Activated T-cell treated with anti-CD3 and anti-CD28 coated beads, Interleukin-2, amount 50 U/mL, for 4 hours (primary cell): ENCODE measurements around the gene FHOD3. TPM values are rescaled to one million over a fixed set of nuclear protein-coding genes. Genes with fewer than 3 reads are reported as not detected.
"Not testable (repeated sequence)": the region's sequence is repeated elsewhere in the genome, so short reads cannot be mapped to it uniquely, and the experiment has no call there.

ENCODE experiments used
- ATAC-seq, 2 donors: fragments of 200-7000 bp; cut with Tn5 transposase; one replicate each; pipeline ENCODE4 v1.10.0; 2021
- DNase-seq: peaks from one replicate; pipeline ENCODE4 v3.0.0-alpha.2; 2020
- H3K27me3 Mint-ChIP-seq: one replicate; pipeline ENCODE4 v1.8.0; 2021; ENCODE audit warnings: low read depth, mixed read lengths
- H3K36me3 Mint-ChIP-seq: one replicate; pipeline ENCODE4 v1.8.0; 2022; ENCODE audit warnings: mixed read lengths; ENCODE audit not compliant: insufficient read depth
- H3K4me1 Mint-ChIP-seq: one replicate; pipeline ENCODE4 v1.8.0; 2021; ENCODE audit warnings: low read depth, mixed read lengths
- H3K4me3 Mint-ChIP-seq: one replicate; pipeline ENCODE4 v1.8.0; 2021; ENCODE audit warnings: mild to moderate bottlenecking, moderate library complexity, mixed read lengths
- H3K9me3 Mint-ChIP-seq: one replicate; pipeline ENCODE4 v1.8.0; 2021; ENCODE audit warnings: mixed read lengths
- total RNA-seq, 3 donors: library from RNA; stranded (reverse); gene quantifications; one replicate each; pipeline ENCODE4 v1.2.1, GENCODE V29; 2021

Gene FHOD3
- total RNA-seq, 3 donors from 2014 or later, result 0.13 TPM; not detected in 2

GRCh38 chr18:36451454-36452251 lies 154.1 kb downstream of the FHOD3 start:
- no peaks in the 10 kb centered on the region for H3K36me3 Mint-ChIP-seq
- H3K4me3 Mint-ChIP-seq, result no peak overlapping the region
- DNase-seq, result no peak
- no peak for ATAC-seq
- no peaks in the 10 kb centered on the region for H3K27me3 Mint-ChIP-seq
- no peaks in the 10 kb centered on the region for H3K4me1 Mint-ChIP-seq
- H3K9me3 Mint-ChIP-seq, result no peaks in the 10 kb centered on the region

DNA sequence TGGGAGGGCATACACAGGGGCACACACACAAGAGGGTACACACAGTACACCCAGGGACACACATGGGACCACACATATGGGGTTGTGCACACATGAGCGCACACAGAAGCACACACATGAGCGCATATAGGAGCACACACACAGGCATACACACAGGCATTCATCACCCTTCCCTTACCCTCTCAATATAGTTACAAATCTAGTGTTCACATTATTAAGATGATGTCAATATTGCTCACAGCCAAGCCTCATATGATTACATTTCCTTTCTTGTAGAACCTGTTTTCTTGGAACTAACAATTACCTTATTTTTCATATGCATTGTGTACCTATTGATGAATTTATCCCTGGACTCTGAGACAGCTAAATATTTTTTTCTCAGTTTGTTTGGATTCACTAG lies 156.7 kb downstream of the FHOD3 start:
- Mint-ChIP-seq H3K9me3 (no peaks in the 10 kb centered on the region), H3K4me1 (no peaks in the 10 kb centered on the region), H3K36me3 (no peaks in the 10 kb centered on the region), H3K4me3 (no peak overlapping the region), H3K27me3 (no peaks in the 10 kb centered on the region)
- DNase-seq, result no peak
- ATAC-seq, result no peak

- DNase-seq (no peak), ATAC-seq (no peak)
- no peaks in the 10 kb centered on the region for H3K27me3 Mint-ChIP-seq
- no peaks in the 10 kb centered on the region for H3K36me3 Mint-ChIP-seq
- H3K4me3 Mint-ChIP-seq, result no peak overlapping the region
- H3K4me1 Mint-ChIP-seq, result no peaks in the 10 kb centered on the region
- no peaks in the 10 kb centered on the region for H3K9me3 Mint-ChIP-seq
Measured at GRCh38 chr18:36454848-36455458, 157.4 kb downstream of the FHOD3 start.

DNA sequence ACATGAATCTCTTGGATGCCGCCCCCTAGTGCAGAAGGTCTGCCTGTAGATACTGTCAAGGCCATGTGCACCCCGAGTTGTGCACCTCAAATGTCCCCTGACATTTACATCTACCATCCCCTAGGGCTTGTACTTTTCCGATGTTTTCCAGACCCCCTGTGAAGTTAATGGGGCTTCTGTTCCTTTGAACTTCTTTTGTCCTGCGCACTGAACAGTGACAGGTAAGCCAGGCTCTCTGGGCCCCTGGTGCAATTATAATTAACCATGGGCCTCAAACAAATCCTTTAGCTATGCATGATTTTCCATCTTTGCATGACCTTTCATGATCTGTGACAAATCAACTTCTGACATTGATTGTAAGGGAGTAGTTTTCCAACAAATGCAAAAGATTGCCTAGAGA lies 158.4 kb downstream of the FHOD3 start:
- no peak for ATAC-seq
- Mint-ChIP-seq H3K4me3 (no peak overlapping the region), H3K27me3 (no peaks in the 10 kb centered on the region), H3K4me1 (no peaks in the 10 kb centered on the region), H3K9me3 (no peaks in the 10 kb centered on the region), H3K36me3 (no peaks in the 10 kb centered on the region)
- DNase-seq, result no peak

DNA sequence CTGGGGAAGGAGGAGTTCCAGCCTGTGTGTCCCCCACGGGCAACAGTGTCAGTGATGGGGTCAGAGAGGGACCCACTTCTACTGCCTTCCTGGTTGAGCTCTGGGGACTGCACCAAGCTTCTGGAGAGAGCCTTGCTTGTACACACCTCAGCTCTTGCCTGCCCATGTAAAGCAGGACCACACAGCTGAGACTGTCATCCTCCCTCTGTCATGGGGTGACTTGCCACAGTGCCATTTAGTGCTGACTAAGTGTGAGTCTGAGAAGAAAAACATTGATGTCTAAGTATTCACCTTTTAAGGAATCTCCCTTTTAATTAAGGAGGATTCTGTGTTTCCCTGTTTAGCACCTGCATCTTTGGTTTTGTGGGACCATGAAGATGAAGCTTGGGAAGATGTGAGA lies 159.1 kb downstream of the FHOD3 start:
- Mint-ChIP-seq H3K9me3 (no peaks in the 10 kb centered on the region), H3K36me3 (no peaks in the 10 kb centered on the region), H3K4me1 (no peaks in the 10 kb centered on the region), H3K27me3 (no peaks in the 10 kb centered on the region), H3K4me3 (no peak overlapping the region)
- DNase-seq (no peak), ATAC-seq (no peak)

- no peaks in the 10 kb centered on the region for H3K4me1 Mint-ChIP-seq
- no peaks in the 10 kb centered on the region for H3K36me3 Mint-ChIP-seq
- DNase-seq (no peak), ATAC-seq (no peak)
- H3K9me3 Mint-ChIP-seq, result no peaks in the 10 kb centered on the region
- H3K4me3 Mint-ChIP-seq, result no peak overlapping the region
- no peaks in the 10 kb centered on the region for H3K27me3 Mint-ChIP-seq
Measured at GRCh38 chr18:36457683-36458082, 160.2 kb downstream of the FHOD3 start.

- no peaks in the 10 kb centered on the region for H3K4me1 Mint-ChIP-seq
- no peaks in the 10 kb centered on the region for H3K27me3 Mint-ChIP-seq
- no peak for DNase-seq
- H3K4me3 Mint-ChIP-seq, result no peak overlapping the region
- no peak for ATAC-seq
- H3K36me3 Mint-ChIP-seq, result no peaks in the 10 kb centered on the region
- H3K9me3 Mint-ChIP-seq, result no peaks in the 10 kb centered on the region
Measured at GRCh38 chr18:36458306-36458705, 160.8 kb downstream of the FHOD3 start.

- H3K4me3 Mint-ChIP-seq, result no peak overlapping the region
- ATAC-seq, result no peak
- no peak for DNase-seq
- no peaks in the 10 kb centered on the region for H3K4me1 Mint-ChIP-seq
- no peaks in the 10 kb centered on the region for H3K9me3 Mint-ChIP-seq
- H3K27me3 Mint-ChIP-seq, result no peaks in the 10 kb centered on the region
- H3K36me3 Mint-ChIP-seq, result no peaks in the 10 kb centered on the region
Measured at GRCh38 chr18:36459203-36459602, 161.7 kb downstream of the FHOD3 start.

DNA sequence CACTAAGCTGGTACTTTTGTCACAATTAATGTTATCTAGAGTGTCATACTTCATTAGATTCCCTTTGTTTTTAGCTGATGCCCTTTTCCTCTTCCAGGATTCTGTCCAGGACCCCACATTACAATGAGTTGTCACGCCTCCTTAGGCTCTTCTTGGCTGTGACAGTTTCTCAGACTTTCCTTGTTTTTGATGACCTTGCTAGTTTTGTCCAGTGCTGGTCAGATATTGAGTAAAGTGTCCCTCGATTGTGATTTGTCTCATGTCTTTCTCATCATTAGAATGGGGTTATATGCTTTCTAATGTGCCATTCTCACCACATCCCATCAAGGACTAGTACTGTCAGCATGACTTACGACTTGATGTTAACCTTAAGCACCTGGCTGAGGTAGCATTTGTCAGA lies 162.3 kb downstream of the FHOD3 start:
- H3K4me1 Mint-ChIP-seq, result no peaks in the 10 kb centered on the region
- no peak overlapping the region for H3K4me3 Mint-ChIP-seq
- no peaks in the 10 kb centered on the region for H3K27me3 Mint-ChIP-seq
- ATAC-seq (no peak), DNase-seq (no peak)
- H3K9me3 Mint-ChIP-seq, result no peaks in the 10 kb centered on the region
- H3K36me3 Mint-ChIP-seq, result no peaks in the 10 kb centered on the region

DNA sequence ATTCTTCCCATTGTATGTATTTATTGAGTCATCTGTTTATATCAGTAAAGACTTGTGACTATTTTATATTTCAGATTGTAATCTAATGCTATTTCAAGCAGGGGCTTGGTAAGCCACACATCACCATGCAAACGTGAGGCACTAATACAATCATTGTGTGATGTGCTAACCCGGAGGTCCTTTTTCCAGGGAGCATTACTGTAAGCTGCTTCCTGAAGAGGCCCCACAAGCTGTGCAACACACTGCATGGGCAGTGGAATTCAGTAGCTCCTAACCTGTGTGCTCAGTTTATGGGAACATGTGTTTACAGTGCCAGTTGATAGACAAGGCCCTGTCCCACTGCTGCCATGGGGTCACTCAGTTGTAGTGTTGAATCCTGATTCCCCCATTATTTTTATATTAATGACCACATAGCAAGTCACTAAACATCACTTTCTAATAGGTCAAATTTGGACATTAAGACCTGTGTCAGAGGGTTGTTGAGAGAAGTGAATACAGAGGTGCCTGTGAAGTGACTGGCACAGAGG lies 162.9 kb downstream of the FHOD3 start:
- H3K4me1 Mint-ChIP-seq, result no peaks in the 10 kb centered on the region
- no peaks in the 10 kb centered on the region for H3K36me3 Mint-ChIP-seq
- H3K4me3 Mint-ChIP-seq, result no peak overlapping the region
- no peak for ATAC-seq
- H3K27me3 Mint-ChIP-seq, result no peaks in the 10 kb centered on the region
- no peaks in the 10 kb centered on the region for H3K9me3 Mint-ChIP-seq
- no peak for DNase-seq

DNA sequence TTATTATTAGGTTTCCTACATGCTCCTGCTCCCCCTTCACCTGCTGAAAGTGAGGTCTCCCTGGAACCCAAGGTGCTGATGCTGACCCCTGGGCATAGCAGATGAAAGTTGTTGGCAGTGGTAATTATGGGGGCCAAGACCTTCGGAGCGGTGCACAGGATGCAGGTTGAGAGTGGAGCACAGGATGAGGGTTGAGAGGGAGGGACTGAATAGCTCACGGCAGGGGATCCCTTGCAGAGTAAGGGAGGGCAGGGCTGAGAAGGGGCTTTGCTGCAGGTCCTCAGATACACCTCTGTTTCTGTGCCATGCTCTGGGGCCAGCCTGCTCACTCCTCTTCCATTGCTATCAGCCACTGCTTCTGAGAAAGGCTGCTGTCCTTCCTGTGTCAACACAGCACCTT lies 163.3 kb downstream of the FHOD3 start:
- Mint-ChIP-seq H3K4me1 (no peaks in the 10 kb centered on the region), H3K4me3 (no peak overlapping the region), H3K36me3 (no peaks in the 10 kb centered on the region), H3K9me3 (no peaks in the 10 kb centered on the region), H3K27me3 (no peaks in the 10 kb centered on the region)
- no peak for ATAC-seq
- no peak for DNase-seq

DNA sequence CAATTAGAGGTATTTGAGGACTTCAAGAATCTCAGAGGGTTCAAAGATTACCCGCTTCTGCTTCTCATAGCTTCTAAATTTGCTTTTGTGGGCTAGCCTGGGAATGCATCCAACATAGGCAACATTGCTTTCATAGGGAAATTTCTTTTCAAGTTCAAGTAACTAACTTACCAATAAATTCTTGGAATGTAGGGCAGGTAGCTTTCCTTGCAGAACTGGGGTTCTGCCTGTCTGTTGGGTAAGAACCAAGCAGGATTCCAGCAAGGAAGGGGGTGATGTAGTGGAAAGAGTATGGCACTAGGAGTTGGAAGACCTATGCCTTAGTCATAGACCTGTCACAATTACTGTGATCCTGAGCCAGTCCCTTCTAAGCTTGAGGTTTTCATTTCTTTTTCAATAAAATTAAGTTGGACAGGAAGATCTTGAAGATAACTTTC lies 164.1 kb downstream of the FHOD3 start:
- Mint-ChIP-seq H3K9me3 (no peaks in the 10 kb centered on the region), H3K4me1 (no peaks in the 10 kb centered on the region), H3K4me3 (no peak overlapping the region), H3K27me3 (no peaks in the 10 kb centered on the region), H3K36me3 (no peaks in the 10 kb centered on the region)
- ATAC-seq (no peak), DNase-seq (no peak)

DNA sequence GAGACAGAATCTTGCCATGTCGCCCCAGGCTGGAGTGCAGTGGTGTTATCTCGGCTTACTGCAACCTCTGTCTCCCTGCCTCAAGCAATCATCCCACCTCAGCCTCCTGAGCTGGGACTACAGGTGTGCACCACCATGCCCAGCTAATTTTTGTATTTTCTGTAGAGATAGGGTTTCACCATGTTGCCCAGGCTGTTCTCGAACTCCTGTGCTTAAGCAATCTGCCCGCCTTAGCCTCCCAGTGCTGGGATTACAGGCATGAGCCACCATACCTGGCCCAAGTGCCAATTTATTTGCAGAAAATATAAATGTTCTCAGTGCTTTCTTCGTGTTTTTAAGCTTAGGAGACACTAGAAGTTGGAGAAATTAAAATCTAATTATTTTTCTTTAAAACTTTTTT lies 166.0 kb downstream of the FHOD3 start:
- H3K27me3 Mint-ChIP-seq, H3K9me3 Mint-ChIP-seq, H3K36me3 Mint-ChIP-seq, H3K4me3 Mint-ChIP-seq, ATAC-seq, H3K4me1 Mint-ChIP-seq, DNase-seq: not testable (repeated sequence)

DNA sequence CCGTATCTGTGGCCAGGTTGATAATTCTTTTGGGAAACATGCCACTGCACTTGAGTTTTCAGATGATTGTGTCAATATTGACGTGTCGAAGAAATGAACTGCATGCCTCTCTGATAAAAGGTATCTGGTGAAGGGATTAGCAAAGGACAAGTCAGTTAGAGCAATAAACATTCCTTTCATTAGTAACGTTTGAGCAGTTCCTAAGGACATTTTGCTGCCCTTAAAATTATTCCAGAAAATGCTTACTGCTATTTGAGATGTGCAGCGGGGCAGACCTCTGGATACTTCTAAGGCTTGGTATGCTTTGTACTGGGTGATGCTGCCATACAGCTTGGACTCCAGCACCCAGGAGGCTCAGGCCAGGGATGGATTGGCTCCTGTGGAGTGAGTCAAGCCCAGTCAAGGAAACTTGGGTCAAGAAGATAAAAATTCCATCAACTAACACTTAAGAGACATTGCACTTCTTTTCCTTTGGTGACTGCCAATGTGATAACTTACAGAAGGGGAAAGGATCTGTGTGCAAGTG lies 166.7 kb downstream of the FHOD3 start:
- Mint-ChIP-seq H3K4me3 (no peak overlapping the region), H3K4me1 (no peaks in the 10 kb centered on the region), H3K36me3 (no peaks in the 10 kb centered on the region), H3K27me3 (no peaks in the 10 kb centered on the region), H3K9me3 (no peaks in the 10 kb centered on the region)
- DNase-seq (no peak), ATAC-seq (no peak)

DNA sequence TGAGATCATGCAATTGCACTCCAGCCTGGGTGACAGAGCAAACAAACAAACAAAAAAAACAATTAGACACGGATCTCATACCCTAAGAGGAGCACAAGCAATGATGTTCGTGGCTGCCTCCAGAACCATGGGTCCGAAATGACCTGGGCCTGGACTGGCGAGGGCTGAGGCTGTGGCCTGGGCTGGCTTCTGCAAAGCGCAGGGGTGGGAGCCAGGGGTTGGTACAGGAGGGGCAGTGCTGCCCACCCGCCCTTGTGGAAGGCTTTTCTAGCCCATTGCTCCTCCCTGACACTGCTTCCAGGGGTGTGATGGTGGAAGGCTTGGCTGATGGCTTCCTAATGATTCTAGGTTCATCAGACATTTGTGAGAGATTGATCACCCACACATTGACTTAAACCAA lies 167.8 kb downstream of the FHOD3 start:
- H3K27me3 Mint-ChIP-seq, result no peaks in the 10 kb centered on the region
- ATAC-seq (no peak), DNase-seq (no peak)
- H3K4me1 Mint-ChIP-seq, result no peaks in the 10 kb centered on the region
- H3K4me3 Mint-ChIP-seq, result no peak overlapping the region
- H3K9me3 Mint-ChIP-seq, result no peaks in the 10 kb centered on the region
- no peaks in the 10 kb centered on the region for H3K36me3 Mint-ChIP-seq
